ENCODE measurements around the gene PSMB5. TPM values are rescaled to one million over a fixed set of nuclear protein-coding genes. Genes with fewer than 3 reads are reported as not detected.

The PSMB5 gene
- total RNA-seq, 2 experiments from 2014 or later: 20.1 to 24.5 TPM

- H3K9me3 Mint-ChIP-seq: no peaks in the 10 kb centered on the region
- ATAC-seq (ENCODE audit: poor library complexity): no peak
- H3K4me3 Mint-ChIP-seq: peak overlapping the region; percentile 78
- peaks cover 9% of the 10 kb centered on the region for H3K4me1 Mint-ChIP-seq (ENCODE audit: low read depth)
- intact Hi-C loops (cut with DNase I, micrococcal nuclease): loop anchor here in 1 of 2 experiments (2.0 to 10.0 kb wide), 3 partner anchors 49 to 423 kb away; partner anchors contain the start of gene SLC7A8
- no peak overlapping the region for H3K27ac ChIP-seq (ENCODE audit: low read depth in 1 of 2, low read length in 2 of 2)
- H3K27ac Mint-ChIP-seq: peak overlapping the region; percentile 34
- no peaks in the 10 kb centered on the region for H3K9me3 ChIP-seq (ENCODE audit: control insufficient read depth in 1 of 2, insufficient read depth in 1 of 2, low read length in 2 of 2)
- H3K36me3 ChIP-seq (ENCODE audit: insufficient read depth, low read length): no peaks in the 10 kb centered on the region
- ChIA-PET CTCF (interaction anchor here (4.5 kb wide), 1 partner anchor 79 kb away, joined by 23 read pairs; the partner anchor contains the start of gene CDH24), POLR2A (no interaction called here)
- TF ChIP-seq, protein P1, sequence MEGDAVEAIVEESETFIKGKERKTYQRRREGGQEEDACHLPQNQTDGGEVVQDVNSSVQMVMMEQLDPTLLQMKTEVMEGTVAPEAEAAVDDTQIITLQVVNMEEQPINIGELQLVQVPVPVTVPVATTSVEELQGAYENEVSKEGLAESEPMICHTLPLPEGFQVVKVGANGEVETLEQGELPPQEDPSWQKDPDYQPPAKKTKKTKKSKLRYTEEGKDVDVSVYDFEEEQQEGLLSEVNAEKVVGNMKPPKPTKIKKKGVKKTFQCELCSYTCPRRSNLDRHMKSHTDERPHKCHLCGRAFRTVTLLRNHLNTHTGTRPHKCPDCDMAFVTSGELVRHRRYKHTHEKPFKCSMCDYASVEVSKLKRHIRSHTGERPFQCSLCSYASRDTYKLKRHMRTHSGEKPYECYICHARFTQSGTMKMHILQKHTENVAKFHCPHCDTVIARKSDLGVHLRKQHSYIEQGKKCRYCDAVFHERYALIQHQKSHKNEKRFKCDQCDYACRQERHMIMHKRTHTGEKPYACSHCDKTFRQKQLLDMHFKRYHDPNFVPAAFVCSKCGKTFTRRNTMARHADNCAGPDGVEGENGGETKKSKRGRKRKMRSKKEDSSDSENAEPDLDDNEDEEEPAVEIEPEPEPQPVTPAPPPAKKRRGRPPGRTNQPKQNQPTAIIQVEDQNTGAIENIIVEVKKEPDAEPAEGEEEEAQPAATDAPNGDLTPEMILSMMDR (IDR thresholded peaks at IDR 0.05): no peak
- H3K27me3 Mint-ChIP-seq: no peaks in the 10 kb centered on the region
- no peak overlapping the region for H3K4me3 ChIP-seq (ENCODE audit: low read length)
- no peak for DNase-seq
- peaks cover 4 to 5% of the 10 kb centered on the region in 2 experiments for H3K27me3 ChIP-seq (ENCODE audit: control insufficient read depth in 1 of 2, insufficient read depth in 2 of 2, low read length in 2 of 2)
- no peaks in the 10 kb centered on the region for H3K36me3 Mint-ChIP-seq (ENCODE audit: low read depth)
- peaks cover 34% of the 10 kb centered on the region for H3K4me1 ChIP-seq (ENCODE audit: insufficient read depth, low read length)
These were observed 54.8 kb downstream of the PSMB5 start for GRCh38 chr14:22979748-22980392.

DNA sequence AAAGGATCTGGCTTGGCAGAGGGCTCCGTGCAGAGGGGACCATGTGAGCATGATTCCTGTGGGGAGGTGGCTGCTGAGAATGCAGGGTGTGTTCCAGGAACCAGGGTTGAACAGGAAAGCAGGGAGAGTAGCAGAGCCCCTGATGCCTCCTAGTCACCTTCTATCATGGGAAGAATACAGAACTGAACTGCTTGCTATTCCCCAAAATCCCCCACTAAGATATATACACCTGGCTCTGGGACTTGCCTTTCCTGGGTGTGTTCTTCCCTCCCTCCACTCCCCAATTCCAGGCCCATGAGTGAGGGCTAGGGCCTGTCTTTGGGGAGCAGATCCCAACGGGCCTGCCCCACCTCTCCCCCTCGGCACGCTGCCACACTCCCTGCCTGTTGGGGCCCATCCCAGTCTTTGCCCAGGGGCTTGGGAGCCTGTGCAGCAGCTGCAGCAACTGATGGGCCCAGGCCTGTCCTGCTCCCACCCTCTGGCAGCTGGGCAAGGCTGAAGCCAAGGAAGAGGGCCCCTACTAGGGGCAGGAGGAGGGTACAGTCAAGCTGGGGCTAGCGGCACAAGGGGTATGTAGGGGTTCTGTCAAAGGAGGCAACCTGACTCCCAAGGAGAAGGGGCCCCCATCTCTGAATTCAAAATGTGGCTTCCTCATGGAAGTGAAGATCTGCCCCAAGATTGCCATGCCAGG, 55.6 kb downstream of the PSMB5 start:
- Histone ChIP-seq H3K4me1 (ENCODE audit: insufficient read depth, low read length) (peaks cover 34% of the 10 kb centered on the region), H3K4me3 (ENCODE audit: low read length) (no peak overlapping the region), H3K9me3 (ENCODE audit: control insufficient read depth in 1 of 2, insufficient read depth in 1 of 2, low read length in 2 of 2) (no peaks in the 10 kb centered on the region), H3K27ac (ENCODE audit: low read depth in 1 of 2, low read length in 2 of 2) (no peak overlapping the region), H3K27me3 (ENCODE audit: control insufficient read depth in 1 of 2, insufficient read depth in 2 of 2, low read length in 2 of 2) (peaks cover 4 to 5% of the 10 kb centered on the region in 2 experiments), H3K36me3 (ENCODE audit: insufficient read depth, low read length) (no peaks in the 10 kb centered on the region)
- CTCF ChIA-PET: no interaction called here
- intact Hi-C loops (cut with DNase I, micrococcal nuclease): no loop called here
- Mint-ChIP-seq H3K9me3 (no peaks in the 10 kb centered on the region), H3K4me3 (peak overlapping the region; percentile 73), H3K36me3 (ENCODE audit: low read depth) (no peaks in the 10 kb centered on the region), H3K27ac (no peak overlapping the region), H3K4me1 (ENCODE audit: low read depth) (peaks cover 9% of the 10 kb centered on the region), H3K27me3 (no peaks in the 10 kb centered on the region)
- TF ChIP-seq, protein P1 (IDR thresholded peaks at IDR 0.05): no peak
- DNase-seq: no peak
- POLR2A ChIA-PET: no interaction called here
- no peak for ATAC-seq (ENCODE audit: poor library complexity)

- H3K4me3 ChIP-seq (ENCODE audit: low read length): no peak overlapping the region
- H3K4me1 ChIP-seq (ENCODE audit: insufficient read depth, low read length): peaks cover 34% of the 10 kb centered on the region
- H3K9me3 Mint-ChIP-seq: no peaks in the 10 kb centered on the region
- H3K4me3 Mint-ChIP-seq: peak overlapping the region; percentile 43
- intact Hi-C loops (cut with DNase I, micrococcal nuclease): no loop called here
- no peaks in the 10 kb centered on the region for H3K9me3 ChIP-seq (ENCODE audit: control insufficient read depth in 1 of 2, insufficient read depth in 1 of 2, low read length in 2 of 2)
- H3K27me3 Mint-ChIP-seq: no peaks in the 10 kb centered on the region
- H3K27ac ChIP-seq (ENCODE audit: low read depth in 1 of 2, low read length in 2 of 2): no peak overlapping the region
- POLR2A ChIA-PET: interaction anchor here (0.6 kb wide), 1 partner anchor 79 kb away, joined by 4 read pairs; no protein-coding TSS in a partner anchor
- H3K4me1 Mint-ChIP-seq (ENCODE audit: low read depth): peaks cover 9% of the 10 kb centered on the region
- ATAC-seq (ENCODE audit: poor library complexity) (no peak), DNase-seq (no peak)
- H3K27ac Mint-ChIP-seq: no peak overlapping the region
- no peaks in the 10 kb centered on the region for H3K36me3 Mint-ChIP-seq (ENCODE audit: low read depth)
- H3K36me3 ChIP-seq (ENCODE audit: insufficient read depth, low read length): no peaks in the 10 kb centered on the region
- TF ChIP-seq, protein P1 (IDR thresholded peaks at IDR 0.05): no peak
- H3K27me3 ChIP-seq (ENCODE audit: control insufficient read depth in 1 of 2, insufficient read depth in 2 of 2, low read length in 2 of 2): peaks cover 4 to 5% of the 10 kb centered on the region in 2 experiments
- CTCF ChIA-PET: interaction anchor here (1.6 kb wide), 1 partner anchor 8 kb away, joined by 7 read pairs; no protein-coding TSS in a partner anchor
These were observed 56.2 kb downstream of the PSMB5 start for GRCh38 chr14:22978487-22978837.

Data from CD4-positive, alpha-beta T cell (primary cell).